Keratinocyte (primary cell): ENCODE results near the gene NTNG2. TPM values are rescaled to one million over a fixed set of nuclear protein-coding genes. Genes with fewer than 3 reads are reported as not detected.

Experiments
- DNase-seq: peaks from one replicate; pipeline ENCODE4 v3.0.0-alpha.2; 2011; ENCODE audit warnings: low read depth, missing footprints, low spot score
- FAIRE-seq: peaks from 2 replicates; lab custom pipeline; 2011; peaks lifted over from hg19 to GRCh38; lab: Jason Lieb, UNC
- H2AFZ ChIP-seq: 2 replicates; pipeline ENCODE4 v1.6.0; 2012; ENCODE audit warnings: low read length, control low read depth, inconsistent platforms; ENCODE audit not compliant: control insufficient read depth
- H3K27ac ChIP-seq: 2 replicates; pipeline ENCODE4 v1.5.1; 2011; ENCODE audit warnings: low read length; ENCODE audit not compliant: control insufficient read depth, insufficient read depth
- H3K27me3 ChIP-seq: 3 replicates; pipeline ENCODE4 v1.6.0; 2011; ENCODE audit warnings: low read length; ENCODE audit not compliant: control insufficient read depth, insufficient read depth; ENCODE audit errors: extremely low read depth
- H3K36me3 ChIP-seq, 2 experiments: 2 replicates in 1 of 2; 3 replicates in 1 of 2; pipeline ENCODE4 v1.5.1; 2011; ENCODE audit warnings: low read length in 2 of 2, mild to moderate bottlenecking in 1 of 2; ENCODE audit not compliant: control insufficient read depth in 2 of 2, insufficient read depth in 2 of 2; ENCODE audit errors: extremely low read depth in 1 of 2
- H3K4me1 ChIP-seq: 3 replicates; pipeline ENCODE4 v1.5.1; 2011; ENCODE audit warnings: low read length; ENCODE audit not compliant: control insufficient read depth, insufficient read depth; ENCODE audit errors: extremely low read depth
- H3K4me2 ChIP-seq: 3 replicates; pipeline ENCODE4 v1.6.0; 2011; ENCODE audit warnings: low read depth, low read length; ENCODE audit not compliant: control insufficient read depth, insufficient read depth; ENCODE audit errors: extremely low read depth
- H3K4me3 ChIP-seq, 3 experiments: fragments of 200-600 bp in 1 of 3; sonication (generic) in 1 of 3; 2 replicates in 2 of 3; 3 replicates in 1 of 3; pipeline ENCODE4 v1.5.1; 2011 to 2016; ENCODE audit warnings: low read length in 3 of 3, mild to moderate bottlenecking in 3 of 3, control low read depth in 2 of 3, inconsistent platforms in 1 of 3, low read depth in 1 of 3, mixed read lengths in 1 of 3, mixed run types in 1 of 3, moderate library complexity in 1 of 3; ENCODE audit not compliant: control insufficient read depth in 2 of 3, insufficient read depth in 2 of 3; ENCODE audit errors: extremely low read depth in 1 of 3
- H3K79me2 ChIP-seq: 2 replicates; pipeline ENCODE4 v1.6.0; 2012; ENCODE audit warnings: low read length; ENCODE audit not compliant: control insufficient read depth, insufficient read depth
- H3K9ac ChIP-seq: 3 replicates; pipeline ENCODE4 v1.6.0; 2011; ENCODE audit warnings: low read length; ENCODE audit not compliant: control insufficient read depth, insufficient read depth; ENCODE audit errors: extremely low read depth
- H3K9me1 ChIP-seq: 3 replicates; pipeline ENCODE4 v1.6.0; 2011; ENCODE audit warnings: low read length; ENCODE audit not compliant: control insufficient read depth, insufficient read depth; ENCODE audit errors: extremely low read depth
- H3K9me3 ChIP-seq: 2 replicates; pipeline ENCODE4 v1.5.1; 2012; ENCODE audit warnings: low read depth, low read length; ENCODE audit not compliant: control insufficient read depth
- H4K20me1 ChIP-seq: 3 replicates; pipeline ENCODE4 v1.6.0; 2011; ENCODE audit warnings: low read length; ENCODE audit not compliant: control insufficient read depth, insufficient read depth; ENCODE audit errors: extremely low read depth
- CTCF ChIP-seq, 3 experiments: IDR thresholded peaks in 1 of 3; conservative IDR thresholded peaks in 1 of 3; optimal IDR thresholded peaks in 1 of 3; 2 replicates in 2 of 3; 3 replicates in 1 of 3; pipeline versions ENCODE3 to v1.5.1; 2011; ENCODE audit warnings: low read length in 3 of 3, mild to moderate bottlenecking in 3 of 3, moderate library complexity in 2 of 3, control low read depth in 1 of 3, inconsistent platforms in 1 of 3; ENCODE audit not compliant: insufficient read depth in 2 of 3; ENCODE audit errors: extremely low read depth in 1 of 3
- EZH2 ChIP-seq: IDR thresholded peaks from one replicate; pipeline ENCODE4 v1.6.1; 2012; ENCODE audit warnings: inconsistent platforms, mild to moderate bottlenecking, low read length, moderate library complexity
- dilution Hi-C: fragments of 300-500 bp; cut with MboI; formaldehyde crosslinking; loops from one replicate; pipeline ENCODE4 v1.7.0; 2020; ENCODE audit warnings: low sequenced_read_pairs; ENCODE audit not compliant: extremely low pct_ligation_motif_present
- polyA plus RNA-seq, 5 experiments: library from polyadenylated mRNA; depleted of rRNA in 3 of 5; stranded (reverse) in 3 of 5; stranded (forward) in 1 of 5; unstranded in 1 of 5; fragments of >200 nt; gene quantifications; 1 replicate in 1 of 5; 2 replicates in 3 of 5; 3 replicates in 1 of 5; pipeline versions ENCODE4 v1.2.1 to v1.2.3, GENCODE V29; 2011 to 2012; ENCODE audit warnings: missing spikeins in 2 of 5, low read depth in 1 of 5, low replicate concordance in 1 of 5

NTNG2 gene
- polyA plus RNA-seq, 1 donor (not counting 4 experiments of a cell fraction or from before 2014, with no cell fraction given), result 0.05 TPM

GRCh38 chr9:132163876-132164603, 2.2 kb downstream of the NTNG2 start:
- DNase-seq (no peak), FAIRE-seq (no peak)
- Histone ChIP-seq H3K27me3 (peaks cover 95% of the 10 kb centered on the region), H2AFZ (no peak overlapping the region), H3K9me1 (no peaks in the 10 kb centered on the region), H3K27ac (no peak overlapping the region), H3K4me3 (no peak overlapping the region), H3K4me1 (peaks cover 3% of the 10 kb centered on the region), H3K9me3 (no peaks in the 10 kb centered on the region), H3K9ac (no peak overlapping the region), H3K36me3 (no peaks in the 10 kb centered on the region), H3K79me2 (no peaks in the 10 kb centered on the region), H4K20me1 (peaks cover 9% of the 10 kb centered on the region), H3K4me2 (peak overlapping the region; percentile 16)
- TF ChIP-seq EZH2 (peak; percentile 99), CTCF (optimal IDR thresholded peaks at IDR 0.05 in 1 of 3, IDR thresholded peaks at IDR 0.05 in 1 of 3, conservative IDR thresholded peaks at IDR 0.05 in 1 of 3; ENCODE audit: extremely low read depth in 1 of 3, insufficient read depth in 2 of 3, low read length in 3 of 3) (no peak)
- dilution Hi-C loops, result loop anchor here (25.0 kb wide), 1 partner anchor 352 kb away; no protein-coding TSS in a partner anchor

GRCh38 chr9:132164604-132165362, 2.9 kb downstream of the NTNG2 start:
- Histone ChIP-seq H3K4me1 (peaks cover 3% of the 10 kb centered on the region), H3K9me1 (no peaks in the 10 kb centered on the region), H2AFZ (no peak overlapping the region), H3K79me2 (no peaks in the 10 kb centered on the region), H3K36me3 (no peaks in the 10 kb centered on the region), H3K4me3 (no peak overlapping the region), H3K9ac (no peak overlapping the region), H3K27ac (no peak overlapping the region), H3K9me3 (no peaks in the 10 kb centered on the region), H3K4me2 (no peak overlapping the region), H3K27me3 (peaks cover 93% of the 10 kb centered on the region), H4K20me1 (peaks cover 11% of the 10 kb centered on the region)
- dilution Hi-C loops, result loop anchor here (25.0 kb wide), 1 partner anchor 352 kb away; no protein-coding TSS in a partner anchor
- DNase-seq, result no peak
- no peak for TF ChIP-seq EZH2
- no peak for TF ChIP-seq CTCF (optimal IDR thresholded peaks at IDR 0.05 in 1 of 3, IDR thresholded peaks at IDR 0.05 in 1 of 3, conservative IDR thresholded peaks at IDR 0.05 in 1 of 3; ENCODE audit: extremely low read depth in 1 of 3, insufficient read depth in 2 of 3, low read length in 3 of 3)
- no peak for FAIRE-seq
